DMS 273 treated with DMSO at 0.1 percent for 48 hours (cell line): ENCODE results near the gene ATAD3A.
"Not testable (repeated sequence)": the region's sequence is repeated elsewhere in the genome, so short reads cannot be mapped to it uniquely, and the experiment has no call there.

Experiments
- DNase-seq: peaks from one replicate; lab custom pipeline; 2025; lab: John Stamatoyannopoulos, UW

ATAD3A gene

DNA sequence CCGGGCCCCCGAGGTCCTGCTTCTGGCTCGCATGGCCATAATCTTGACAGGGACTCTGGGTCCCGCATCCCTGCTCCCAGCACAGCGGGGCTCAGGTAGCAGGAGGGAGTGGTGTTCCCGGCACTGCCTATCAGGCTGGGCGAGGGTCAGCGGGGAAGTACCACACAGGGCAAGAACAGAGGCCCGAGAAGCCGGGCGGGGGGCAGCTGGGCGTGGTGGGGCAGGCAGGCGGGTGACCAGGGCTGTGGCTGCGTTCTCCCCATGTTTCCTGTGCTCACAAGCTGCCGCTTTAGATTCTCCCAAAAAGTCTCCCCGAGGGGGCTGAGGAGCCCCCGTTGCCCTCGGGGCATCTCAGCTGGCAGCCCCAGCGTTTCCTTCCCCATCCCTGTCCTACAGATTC lies 22.1 kb upstream of the ATAD3A start:
- no peak for DNase-seq

DNA sequence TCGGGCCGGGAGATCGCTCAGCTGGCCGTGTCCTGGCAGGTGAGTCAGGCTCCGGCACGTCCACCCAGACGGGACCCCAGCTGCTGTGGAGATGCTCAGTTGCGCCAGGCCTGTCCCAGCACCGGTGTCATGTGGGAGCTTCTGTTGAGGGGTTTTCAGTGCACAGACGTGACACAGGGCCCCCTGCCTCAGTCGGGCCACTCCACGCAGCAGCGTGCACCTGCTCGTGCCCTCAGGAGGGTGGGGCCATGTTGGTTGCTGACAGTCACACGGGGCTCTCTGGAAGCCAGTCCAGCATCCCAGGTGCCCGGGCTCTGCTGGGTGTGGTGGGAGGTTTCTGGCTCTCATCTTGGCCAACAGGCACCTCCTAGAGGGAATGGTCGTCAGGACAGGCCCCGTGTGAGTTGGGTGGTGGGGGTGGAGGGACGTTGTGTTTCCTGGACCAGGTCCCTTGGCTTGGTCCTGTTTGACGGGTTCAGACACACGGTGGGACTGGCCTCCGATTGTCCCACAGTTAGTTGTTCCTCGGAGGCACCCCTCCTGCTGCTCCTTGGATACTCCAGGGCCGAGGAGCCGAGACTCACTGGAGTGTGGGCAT lies 21.2 kb upstream of the ATAD3A start:
- no peak for DNase-seq

DNA sequence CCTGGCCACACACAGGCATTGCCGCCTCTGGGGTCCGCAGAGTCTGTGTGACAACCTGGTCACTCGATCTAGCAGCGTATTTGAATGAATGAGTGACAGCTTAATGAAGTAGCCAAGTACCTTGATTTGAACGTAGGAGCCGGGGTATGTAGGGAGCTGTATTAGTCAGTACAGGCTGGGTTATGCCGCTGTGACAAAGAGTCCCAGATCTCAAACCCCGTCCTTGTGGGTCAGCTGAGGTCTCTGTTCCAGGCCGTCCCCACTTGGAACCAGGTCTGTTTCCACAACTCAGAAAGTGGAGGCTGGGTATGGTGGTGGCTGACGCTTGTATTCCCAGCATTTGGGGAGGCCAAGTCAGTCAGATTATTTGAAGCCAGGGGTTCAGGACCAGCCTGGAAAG lies 20.4 kb upstream of the ATAD3A start:
- no peak for DNase-seq

DNA sequence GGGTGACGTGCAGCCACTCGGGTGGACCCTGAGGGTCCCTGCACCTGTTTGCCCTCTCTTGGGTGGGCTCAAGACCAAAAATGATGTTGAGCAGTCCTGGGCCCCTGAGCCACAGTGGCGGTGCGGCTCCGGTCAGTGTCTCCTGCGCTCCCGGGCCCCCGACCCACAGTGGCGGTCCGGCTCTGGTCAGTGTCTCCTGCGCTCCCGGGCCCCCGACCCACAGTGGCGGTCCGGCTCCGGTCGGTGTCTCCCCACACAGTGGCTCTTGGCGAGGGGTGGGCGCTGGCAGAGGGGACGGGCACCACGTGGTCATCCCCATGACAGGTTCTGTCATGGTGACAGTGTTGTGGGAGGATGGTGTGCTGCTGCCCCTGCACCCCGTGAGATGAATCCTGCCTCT lies 17.7 kb upstream of the ATAD3A start:
- DNase-seq = not testable (repeated sequence)

DNA sequence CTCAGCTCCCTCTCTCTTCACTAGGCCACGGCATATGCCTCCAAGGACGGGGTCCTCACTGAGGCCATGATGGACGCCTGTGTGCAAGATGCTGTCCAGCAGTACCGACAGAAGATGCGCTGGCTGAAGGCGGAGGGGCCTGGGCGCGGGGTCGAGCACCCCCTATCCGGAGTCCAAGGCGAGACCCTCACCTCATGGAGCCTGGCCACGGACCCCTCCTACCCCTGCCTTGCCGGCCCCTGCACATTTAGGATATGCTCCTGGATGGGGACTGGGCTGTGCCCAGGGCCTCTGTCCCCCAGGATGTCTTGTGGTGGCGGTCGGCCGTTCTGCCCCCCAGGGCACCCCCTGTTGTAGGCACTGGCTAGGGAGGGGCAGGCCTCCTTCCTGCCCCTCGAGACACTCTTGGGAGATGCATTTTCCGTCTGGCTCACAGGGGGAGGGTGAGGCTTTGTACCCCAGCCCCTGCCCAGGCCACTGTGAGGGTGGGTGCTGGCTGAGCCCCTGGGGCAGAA lies 16.4 kb upstream of the ATAD3A start:
- DNase-seq = not testable (repeated sequence)

DNA sequence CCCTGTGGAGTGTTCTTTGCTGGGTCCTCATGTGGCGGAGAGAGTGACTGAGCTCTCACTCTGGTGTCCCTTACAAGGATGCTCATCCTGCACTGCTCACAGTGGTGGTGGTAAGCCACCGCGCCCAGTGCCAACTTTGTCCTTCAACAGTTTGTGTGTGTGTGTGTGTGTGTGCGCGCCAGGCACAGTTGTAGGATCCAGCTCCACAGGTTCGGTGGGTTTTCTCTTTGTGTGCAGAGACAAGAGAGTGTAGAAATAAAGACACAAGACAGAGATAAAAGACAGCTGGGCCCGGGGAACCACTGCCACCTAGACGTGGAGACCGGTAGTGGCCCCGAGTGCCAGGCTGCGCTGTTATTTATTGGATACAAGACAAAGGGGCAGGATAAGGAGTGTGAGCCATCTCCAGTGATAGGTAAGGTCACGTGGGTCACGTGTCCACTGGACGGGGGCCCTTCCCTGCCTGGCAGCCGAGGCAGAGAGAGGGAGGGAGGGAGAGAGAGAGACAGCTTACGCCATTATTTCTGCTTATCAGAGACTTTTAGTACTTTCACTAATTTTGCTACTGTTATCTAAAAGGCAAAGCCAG lies 7.1 kb upstream of the ATAD3A start:
- peak; percentile 10 for DNase-seq

DNA sequence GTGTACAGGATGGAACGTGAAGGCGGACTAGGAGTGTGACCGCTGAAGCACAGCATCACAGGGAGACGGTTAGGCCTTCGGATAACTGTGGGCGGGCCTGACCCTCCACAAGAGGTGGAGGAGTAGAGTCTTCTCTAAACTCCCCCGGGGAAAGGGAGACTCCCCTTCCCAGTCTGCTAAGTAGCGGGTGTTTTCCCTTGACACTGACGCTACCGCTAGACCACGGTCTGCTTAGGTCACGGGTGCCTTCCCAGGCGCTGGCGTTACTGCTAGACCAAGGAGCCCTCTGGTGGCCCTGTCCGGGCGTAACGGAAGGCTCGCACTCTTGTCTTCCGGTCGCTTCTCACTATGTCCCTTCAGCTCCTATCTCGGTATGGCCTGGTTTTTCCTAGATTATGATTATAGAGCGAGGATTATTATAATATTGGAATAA lies 6.6 kb upstream of the ATAD3A start:
- not testable (repeated sequence) for DNase-seq

DNA sequence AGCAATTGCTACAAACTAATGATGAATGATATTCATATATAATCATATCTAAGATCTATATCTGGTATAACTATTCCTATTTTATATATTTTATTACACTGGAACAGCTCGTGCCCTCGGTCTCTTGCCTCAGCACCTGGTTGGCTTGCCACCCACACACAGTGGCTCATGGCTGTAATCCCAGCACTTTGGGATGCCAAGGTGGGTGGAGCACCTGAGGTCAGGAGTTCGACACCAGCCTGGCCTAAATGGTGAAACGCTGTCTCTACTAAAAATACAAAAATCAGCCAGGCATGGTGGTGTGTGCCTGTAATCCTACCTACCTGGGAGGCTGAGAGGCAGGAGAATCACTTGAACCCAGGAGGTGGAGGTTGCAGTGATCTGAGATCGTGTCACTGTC lies 6.2 kb upstream of the ATAD3A start:
- DNase-seq = not testable (repeated sequence)

DNA sequence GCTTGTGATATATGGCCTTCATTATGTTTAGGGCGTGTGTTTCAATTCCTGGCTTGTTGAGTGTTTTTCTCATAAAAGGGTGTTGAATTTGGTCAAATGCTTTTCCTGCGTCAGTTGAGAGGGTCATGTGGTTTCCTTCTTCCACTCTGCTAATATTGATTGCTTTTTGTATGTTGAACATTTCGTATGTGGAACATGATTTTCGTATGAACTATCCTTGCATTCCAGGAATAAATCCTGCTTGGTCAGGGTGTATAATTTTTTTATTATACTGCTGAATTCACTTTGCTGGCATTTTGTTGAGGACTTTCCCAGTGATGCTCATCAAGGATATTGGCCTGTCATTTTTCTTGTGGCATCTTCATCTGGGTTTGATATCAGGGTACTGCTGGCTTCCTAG lies 4.7 kb upstream of the ATAD3A start:
- DNase-seq = no peak

DNA sequence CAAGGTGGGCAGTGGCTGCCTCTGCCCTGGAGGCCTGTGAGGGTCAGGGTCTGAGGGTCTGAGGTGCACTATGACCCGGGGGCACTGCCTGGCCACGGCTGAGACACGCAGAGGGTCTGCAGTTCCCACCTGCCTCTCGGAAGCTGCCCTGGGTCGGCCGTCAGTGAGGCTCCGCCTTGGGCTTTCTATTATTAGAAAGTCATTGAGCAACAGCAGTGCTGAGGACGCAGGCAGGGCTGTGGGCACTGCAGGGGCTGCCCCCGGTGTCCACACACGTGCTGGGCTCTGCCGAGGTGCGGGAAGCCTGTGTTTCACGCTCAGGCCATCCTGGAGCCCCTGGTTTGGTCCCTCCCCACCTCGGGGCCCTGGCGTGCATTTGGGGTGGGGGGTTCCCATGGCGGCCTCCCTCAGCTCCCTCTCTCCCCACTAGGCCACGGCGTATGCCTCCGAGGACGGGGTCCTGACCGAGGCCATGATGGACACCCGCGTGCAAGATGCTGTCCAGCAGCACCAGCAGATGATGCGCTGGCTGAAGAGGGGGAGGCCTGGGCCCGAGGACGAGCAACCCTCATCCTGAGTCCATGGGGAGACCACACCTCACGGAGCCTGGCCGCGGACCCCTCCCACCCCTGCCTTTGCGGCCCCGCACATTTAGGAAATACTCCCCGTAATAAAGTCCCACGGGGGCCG lies 3.0 kb upstream of the ATAD3A start:
- DNase-seq = not testable (repeated sequence)

DNA sequence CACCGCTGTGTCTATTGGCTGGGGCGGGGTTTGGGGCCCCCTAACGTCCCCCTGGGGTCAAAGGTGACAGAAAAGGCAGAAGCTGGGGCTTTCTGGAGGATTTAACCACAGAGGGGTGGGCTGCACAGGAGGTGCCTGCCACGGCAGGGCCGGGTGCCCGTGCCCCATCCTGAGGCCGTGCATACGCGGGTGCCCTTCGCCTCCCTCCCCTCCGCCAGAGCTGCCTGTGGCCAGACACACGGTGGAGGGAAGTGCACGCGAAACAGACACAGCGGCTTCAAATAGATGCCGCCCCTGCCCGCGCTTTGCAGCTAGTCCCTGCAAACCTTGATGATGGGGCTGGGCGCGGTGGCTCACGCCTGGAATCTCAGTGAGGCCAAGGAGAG lies 2.5 kb upstream of the ATAD3A start:
- DNase-seq = not testable (repeated sequence)

DNA sequence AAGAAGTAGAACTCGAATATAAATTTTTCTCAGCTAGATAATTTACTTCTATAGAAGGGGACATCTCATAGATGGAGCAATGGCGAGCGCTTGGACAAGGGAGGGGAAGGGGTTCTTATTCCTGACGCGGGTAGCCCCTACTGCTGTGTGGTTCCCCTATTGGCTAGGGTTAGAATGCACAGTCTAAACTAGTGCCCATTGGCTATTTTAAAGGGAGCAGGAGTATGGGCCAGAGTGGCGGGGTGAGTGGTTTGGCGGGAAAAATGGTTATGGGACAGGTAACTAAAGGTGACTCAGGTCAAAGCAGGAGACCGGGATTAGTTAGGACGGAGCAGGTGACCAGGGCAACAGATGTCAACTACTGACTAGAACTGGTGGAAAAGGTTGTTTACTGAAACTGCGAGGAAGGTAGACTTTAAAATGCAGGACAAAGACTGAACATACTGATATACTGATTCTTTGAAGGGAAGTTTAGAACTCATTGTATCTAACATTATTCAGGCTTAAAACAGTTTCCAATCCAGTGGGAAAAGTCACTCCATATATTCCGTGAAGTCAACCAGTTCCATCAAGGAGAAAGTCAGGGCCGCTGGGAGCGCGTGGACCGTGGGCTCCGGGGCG lies 940 bp upstream of the ATAD3A start:
- no peak for DNase-seq

DNA sequence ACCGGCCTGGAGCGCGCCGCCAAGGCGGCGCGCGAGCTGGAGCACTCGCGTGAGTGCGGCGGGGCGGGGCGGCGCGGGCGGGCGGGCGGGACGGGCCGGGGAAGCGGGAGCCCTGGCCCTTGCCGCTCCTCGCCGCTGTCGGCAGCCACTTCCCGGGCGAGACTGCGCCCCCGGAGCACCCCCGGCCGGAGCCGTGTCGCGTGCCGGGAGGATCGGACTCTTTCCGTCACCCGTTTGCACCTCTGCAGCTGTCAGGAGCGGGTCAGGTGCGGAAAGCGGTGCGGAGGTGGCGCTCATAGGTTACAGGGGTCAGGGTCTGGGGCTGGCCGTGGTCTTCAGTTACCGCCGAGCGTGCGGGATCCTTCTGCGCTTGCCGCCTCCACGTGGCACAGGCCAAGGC lies 463 bp downstream of the ATAD3A start:
- not testable (repeated sequence) for DNase-seq

DNA sequence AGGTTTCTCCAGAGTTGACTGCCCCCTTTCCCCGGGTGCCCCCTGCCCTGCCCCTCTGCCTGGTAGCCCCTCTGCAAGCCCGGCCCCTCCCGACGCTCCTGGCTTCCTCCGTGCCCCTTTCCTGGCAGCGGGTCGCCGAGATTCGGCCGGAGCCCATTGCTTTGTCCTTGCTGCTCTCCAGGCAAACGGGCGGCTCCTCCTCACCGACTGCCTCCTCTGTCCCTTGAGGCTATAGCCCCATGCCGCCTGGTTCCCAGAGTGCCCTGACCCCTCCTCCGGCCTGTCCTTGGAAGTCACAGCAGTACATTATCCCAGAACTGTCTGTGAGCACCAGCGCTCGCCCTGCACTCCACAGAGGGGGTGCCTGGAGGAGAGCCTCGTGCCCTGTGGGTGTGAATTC lies 1.7 kb downstream of the ATAD3A start:
- DNase-seq = not testable (repeated sequence)

DNA sequence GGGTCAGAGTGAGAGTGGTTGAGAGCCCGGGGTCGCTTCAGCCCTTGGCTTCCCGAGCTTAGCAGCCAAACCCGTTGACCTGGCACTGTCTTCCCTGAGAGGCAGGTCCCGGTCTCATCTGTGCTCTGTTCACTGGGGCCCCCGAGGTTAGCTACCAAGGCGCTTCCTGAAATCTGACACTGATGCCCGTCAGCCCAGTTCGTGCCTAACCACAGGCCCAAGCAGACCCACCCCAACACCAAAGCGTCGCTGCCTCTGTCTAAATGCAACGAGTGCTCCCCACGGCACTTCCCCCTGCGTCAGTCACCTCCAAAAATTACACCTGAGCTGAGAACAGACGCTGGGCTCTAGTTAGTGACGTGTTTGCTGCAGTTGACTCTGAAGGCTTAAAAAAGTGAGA lies 2.4 kb downstream of the ATAD3A start:
- DNase-seq = not testable (repeated sequence)

DNA sequence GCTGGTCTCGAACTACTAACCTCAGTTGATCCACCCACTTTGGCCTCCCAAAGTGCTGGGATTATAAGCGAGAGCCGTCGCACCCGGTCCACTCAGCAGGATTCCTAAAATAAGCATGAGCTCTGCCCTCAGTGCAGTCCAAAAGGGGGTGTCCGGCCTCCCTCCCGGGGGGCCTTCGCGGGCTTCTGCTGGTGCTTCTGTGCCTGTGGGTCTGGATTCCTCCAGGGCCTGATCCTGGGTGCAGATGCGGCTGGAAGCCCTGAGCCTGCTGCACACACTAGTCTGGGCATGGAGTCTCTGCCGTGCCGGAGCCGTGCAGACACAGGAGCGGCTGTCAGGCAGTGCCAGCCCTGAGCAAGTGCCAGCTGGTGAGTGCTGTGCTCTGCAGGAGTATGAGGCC lies 5.0 kb downstream of the ATAD3A start:
- not testable (repeated sequence) for DNase-seq

DNA sequence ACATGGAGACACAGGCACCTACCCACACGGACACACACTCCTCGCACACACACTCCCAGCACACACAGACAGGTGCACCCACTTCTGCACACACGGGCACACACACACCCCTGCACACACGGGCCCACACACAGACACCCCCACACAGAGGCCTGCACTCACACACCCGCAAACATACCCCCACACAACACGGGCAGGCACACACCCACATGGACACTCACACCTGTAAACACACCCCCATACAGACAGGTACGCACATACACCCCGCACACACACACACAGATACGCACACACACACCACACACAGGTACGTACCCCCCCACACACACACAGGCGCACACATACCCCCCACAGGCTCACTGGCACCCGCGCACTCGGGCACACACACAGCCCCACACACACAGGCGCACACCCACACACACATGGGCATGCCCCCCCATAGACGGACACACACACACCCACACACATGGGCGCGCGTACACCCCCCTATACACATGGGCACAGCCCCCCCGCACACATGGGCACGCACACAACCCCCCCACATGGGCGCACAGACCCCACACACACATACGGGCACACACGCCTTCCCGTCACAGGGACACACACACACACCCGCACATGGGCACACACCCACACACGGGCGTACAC lies 6.1 kb downstream of the ATAD3A start:
- DNase-seq = no peak

DNA sequence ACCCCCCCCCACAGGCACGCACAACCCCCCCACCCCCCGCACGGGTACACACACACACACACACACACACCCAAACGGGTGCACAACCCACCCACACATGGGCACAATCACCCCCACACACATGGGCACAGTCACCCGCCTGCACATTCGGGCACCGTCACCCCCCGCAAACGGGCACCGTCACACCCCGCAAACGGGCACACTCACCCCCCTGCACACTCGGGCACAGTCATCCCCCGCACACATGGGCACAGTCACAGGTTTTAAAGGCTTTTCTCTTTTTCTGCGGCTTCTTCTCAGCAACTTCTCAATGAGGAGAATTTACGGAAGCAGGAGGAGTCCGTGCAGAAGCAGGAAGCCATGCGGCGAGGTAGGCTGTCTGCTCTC lies 6.7 kb downstream of the ATAD3A start:
- not testable (repeated sequence) for DNase-seq

DNA sequence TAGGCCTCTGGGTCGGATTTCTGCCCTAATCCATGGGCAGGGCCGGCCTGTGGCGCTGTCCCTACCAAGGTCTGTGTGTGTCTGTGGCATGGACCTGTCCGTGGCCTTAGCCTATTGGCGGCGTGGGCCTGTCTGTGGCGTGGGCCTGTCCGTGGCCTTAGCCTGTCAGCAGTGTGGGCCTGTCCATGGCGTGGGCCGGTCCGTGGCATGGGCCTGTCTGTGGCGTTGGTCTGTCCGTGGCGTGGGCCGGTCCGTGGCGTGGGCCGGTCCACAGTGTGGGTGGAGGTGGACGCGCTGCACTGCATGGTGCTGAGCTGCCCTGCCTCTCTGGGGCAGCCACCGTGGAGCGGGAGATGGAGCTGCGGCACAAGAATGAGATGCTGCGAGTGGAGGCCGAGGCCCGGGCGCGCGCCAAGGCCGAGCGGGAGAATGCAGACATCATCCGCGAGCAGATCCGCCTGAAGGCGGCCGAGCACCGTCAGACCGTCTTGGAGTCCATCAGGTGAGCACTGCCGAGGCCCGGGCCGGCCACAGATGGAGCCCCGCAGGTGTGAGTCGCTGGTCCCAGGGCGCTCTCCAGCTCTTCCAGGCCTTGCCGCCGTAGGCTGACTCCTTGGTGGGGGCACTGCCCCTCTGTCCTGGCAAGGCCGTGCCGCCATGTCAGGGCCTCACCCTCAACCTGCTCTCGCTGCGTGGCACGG lies 8.0 kb downstream of the ATAD3A start:
- DNase-seq = not testable (repeated sequence)

DNA sequence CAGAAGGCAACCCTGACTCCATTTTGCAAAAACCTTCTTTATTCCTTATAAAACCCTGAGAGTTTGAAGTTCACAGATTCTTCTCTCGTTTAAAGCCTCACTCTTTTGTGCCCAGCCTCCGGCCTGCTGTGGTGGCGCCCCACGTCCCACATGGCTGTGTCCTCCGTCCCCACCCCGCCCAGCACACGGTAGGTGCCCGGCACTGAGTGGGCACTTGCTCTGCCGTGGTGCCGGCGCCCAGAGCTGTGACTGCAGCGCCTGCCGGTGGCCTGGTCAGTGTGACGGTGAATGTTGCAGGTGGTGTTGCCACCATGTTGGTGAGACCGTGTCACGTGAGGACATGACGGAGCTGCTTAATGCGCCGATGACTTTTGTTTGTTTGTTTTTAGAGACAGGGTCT lies 9.4 kb downstream of the ATAD3A start:
- no peak for DNase-seq

DNA sequence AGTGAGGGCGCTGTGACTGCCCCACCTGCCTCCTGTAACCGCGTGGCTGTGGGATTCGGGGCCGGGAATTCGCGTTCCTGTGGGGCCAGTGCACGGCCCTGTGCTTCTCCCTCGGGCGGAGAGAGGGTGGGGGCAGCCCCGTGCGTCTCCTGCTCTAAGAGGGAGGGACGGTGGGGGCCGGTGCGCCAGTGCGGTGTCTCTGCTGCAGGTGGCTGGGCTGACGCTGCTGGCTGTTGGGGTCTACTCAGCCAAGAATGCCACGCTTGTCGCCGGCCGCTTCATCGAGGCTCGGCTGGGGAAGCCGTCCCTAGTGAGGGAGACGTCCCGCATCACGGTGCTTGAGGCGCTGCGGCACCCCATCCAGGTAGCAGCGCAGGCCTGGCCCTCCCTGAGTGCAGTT lies 10.6 kb downstream of the ATAD3A start:
- DNase-seq = not testable (repeated sequence)

DNA sequence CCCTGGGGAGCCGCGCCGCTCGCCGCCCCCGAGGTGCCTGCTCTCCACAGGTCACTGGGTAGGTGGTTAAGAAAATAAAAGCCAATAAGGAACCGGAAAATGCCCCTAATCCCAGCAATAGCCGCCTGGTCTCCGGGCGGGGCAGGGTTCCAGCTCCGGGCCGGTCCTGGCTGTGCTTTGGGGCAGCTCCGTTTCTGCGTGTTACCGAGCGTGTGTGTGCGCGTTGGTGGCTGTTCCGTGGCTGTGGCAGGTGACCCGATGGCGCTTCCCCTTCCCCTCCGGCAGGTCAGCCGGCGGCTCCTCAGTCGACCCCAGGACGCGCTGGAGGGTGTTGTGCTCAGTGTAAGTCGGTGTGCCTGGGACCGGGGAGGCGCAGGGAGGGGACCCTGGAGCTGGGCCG lies 11.3 kb downstream of the ATAD3A start:
- not testable (repeated sequence) for DNase-seq
